H1 (cell line): Measurements from ENCODE around the gene TPPP2. TPM values are rescaled to one million over a fixed set of nuclear protein-coding genes. Genes with fewer than 3 reads are reported as not detected.

Source experiments
- ATF3 ChIP-seq: IDR thresholded peaks from 2 replicates; pipeline ENCODE4 v1.6.1; 2011; ENCODE audit warnings: low read depth, mild to moderate bottlenecking, low read length; ENCODE audit not compliant: insufficient read depth
- BRCA1 ChIP-seq: IDR thresholded peaks from 2 replicates; pipeline ENCODE4 v1.6.1; 2012; ENCODE audit warnings: low read depth, low read length, improper control_type of control experiment
- CEBPB ChIP-seq: IDR thresholded peaks from 2 replicates; pipeline ENCODE4 v1.6.1; 2012; ENCODE audit warnings: low read depth, low read length
- CHD1 ChIP-seq: IDR thresholded peaks from 2 replicates; pipeline ENCODE4 v1.6.1; 2012; ENCODE audit warnings: low read depth, low read length, improper control_type of control experiment
- CTBP2 ChIP-seq: IDR thresholded peaks from 2 replicates; pipeline ENCODE4 v1.7.0; 2011; ENCODE audit warnings: borderline replicate concordance, mild to moderate bottlenecking, moderate library complexity, mixed read lengths, low read length; ENCODE audit not compliant: insufficient read depth, insufficient read length
- CTCF ChIP-seq, 3 experiments: IDR thresholded peaks; 1 replicate in 2 of 3; 2 replicates in 1 of 3; pipeline versions ENCODE4 v1.5.1 to v1.6.1; 2011; ENCODE audit warnings: low read length in 3 of 3, mild to moderate bottlenecking in 3 of 3, inconsistent platforms in 2 of 3, low read depth in 1 of 3, moderate library complexity in 1 of 3; ENCODE audit not compliant: insufficient read depth in 1 of 3; ENCODE audit errors: control extremely low read depth in 1 of 3
- EP300 ChIP-seq, 2 experiments: IDR thresholded peaks; 1 replicate in 1 of 2; 2 replicates in 1 of 2; pipeline ENCODE4 v1.6.1; 2011 to 2012; ENCODE audit warnings: low read depth in 2 of 2, low read length in 2 of 2, mild to moderate bottlenecking in 2 of 2, borderline replicate concordance in 1 of 2, inconsistent platforms in 1 of 2, moderate library complexity in 1 of 2
- FOSL1 ChIP-seq: IDR thresholded peaks from 2 replicates; pipeline ENCODE4 v1.6.1; 2011; ENCODE audit warnings: mild to moderate bottlenecking, low read depth, low read length, moderate library complexity; ENCODE audit not compliant: insufficient read depth
- GTF2F1 ChIP-seq: IDR thresholded peaks from 2 replicates; pipeline ENCODE4 v1.6.1; 2012; ENCODE audit warnings: low read depth, low read length, improper control_type of control experiment, borderline replicate concordance
- HDAC6 ChIP-seq: IDR thresholded peaks from one replicate; pipeline ENCODE4 v1.7.1; 2012; ENCODE audit warnings: low read depth, mild to moderate bottlenecking, inconsistent platforms, low read length, moderate library complexity
- JUN ChIP-seq: IDR thresholded peaks from 2 replicates; pipeline ENCODE4 v1.6.1; 2011; ENCODE audit warnings: low read depth, mild to moderate bottlenecking, improper control_type of control experiment, low read length
- KDM1A ChIP-seq: fragments of 200-600, 300-600 bp; sonication (generic); IDR thresholded peaks from 2 replicates; pipeline ENCODE4 v1.7.1; 2016; ENCODE audit warnings: mild to moderate bottlenecking, low read length, borderline replicate concordance
- KDM4A ChIP-seq: IDR thresholded peaks from one replicate; pipeline ENCODE4 v1.7.1; 2012; ENCODE audit warnings: low read depth, mild to moderate bottlenecking, moderate library complexity, low read length, inconsistent platforms; ENCODE audit not compliant: severe bottlenecking
- MAFK ChIP-seq: IDR thresholded peaks from 2 replicates; pipeline ENCODE4 v1.6.1; 2012; ENCODE audit warnings: low read depth, mild to moderate bottlenecking, improper control_type of control experiment, low read length
- RBBP5 ChIP-seq: IDR thresholded peaks from 2 replicates; pipeline ENCODE4 v1.7.1; 2012; ENCODE audit warnings: low read depth, mild to moderate bottlenecking, inconsistent platforms, low read length, moderate library complexity, borderline replicate concordance
- RFX5 ChIP-seq: IDR thresholded peaks from 2 replicates; pipeline ENCODE4 v1.6.1; 2011; ENCODE audit warnings: low read depth, low read length, improper control_type of control experiment, borderline replicate concordance
- SP1 ChIP-seq: IDR thresholded peaks from 2 replicates; pipeline ENCODE4 v1.6.1; 2011; ENCODE audit warnings: low read depth, low read length
- SRF ChIP-seq: IDR thresholded peaks from 2 replicates; pipeline ENCODE4 v1.6.1; 2011; ENCODE audit warnings: mild to moderate bottlenecking, low read depth, low read length, moderate library complexity
- SUZ12 ChIP-seq: fragments of 200-600 bp; sonication (generic); IDR thresholded peaks from 2 replicates; pipeline ENCODE4 v1.6.1; 2012; ENCODE audit warnings: mild to moderate bottlenecking, inconsistent platforms, low read length, moderate library complexity, mixed read lengths
- TCF12 ChIP-seq: IDR thresholded peaks from 2 replicates; pipeline ENCODE4 v1.6.1; 2011; ENCODE audit warnings: low read depth, mild to moderate bottlenecking, low read length
- polyA plus RNA-seq, 7 experiments: library from polyadenylated mRNA; depleted of rRNA in 3 of 7; stranded (reverse) in 5 of 7; unstranded in 2 of 7; fragments of >200 nt in 5 of 7; fragments of 200-250 nt in 2 of 7; gene quantifications; 1 replicate in 5 of 7; 2 replicates in 1 of 7; 4 replicates in 1 of 7; pipeline versions ENCODE4 v1.2.1 to v1.2.3, GENCODE V29; 2011 to 2013; ENCODE audit warnings: missing spikeins in 2 of 7, mixed read lengths in 2 of 7
- total RNA-seq: library from RNA; stranded (reverse); fragmentation: NEBNext Ultra II Directional; extraction: Animal tissue kit (Norgen Biotek cat#: 25700); gene quantifications from 2 replicates; pipeline ENCODE4 v1.2.1, GENCODE V29; 2021

TPPP2 gene
- total and polyA plus RNA-seq, 2 of the 8 experiments (the other 6 are each of a cell fraction or from before 2014, with no cell fraction given), result not detected

DNA sequence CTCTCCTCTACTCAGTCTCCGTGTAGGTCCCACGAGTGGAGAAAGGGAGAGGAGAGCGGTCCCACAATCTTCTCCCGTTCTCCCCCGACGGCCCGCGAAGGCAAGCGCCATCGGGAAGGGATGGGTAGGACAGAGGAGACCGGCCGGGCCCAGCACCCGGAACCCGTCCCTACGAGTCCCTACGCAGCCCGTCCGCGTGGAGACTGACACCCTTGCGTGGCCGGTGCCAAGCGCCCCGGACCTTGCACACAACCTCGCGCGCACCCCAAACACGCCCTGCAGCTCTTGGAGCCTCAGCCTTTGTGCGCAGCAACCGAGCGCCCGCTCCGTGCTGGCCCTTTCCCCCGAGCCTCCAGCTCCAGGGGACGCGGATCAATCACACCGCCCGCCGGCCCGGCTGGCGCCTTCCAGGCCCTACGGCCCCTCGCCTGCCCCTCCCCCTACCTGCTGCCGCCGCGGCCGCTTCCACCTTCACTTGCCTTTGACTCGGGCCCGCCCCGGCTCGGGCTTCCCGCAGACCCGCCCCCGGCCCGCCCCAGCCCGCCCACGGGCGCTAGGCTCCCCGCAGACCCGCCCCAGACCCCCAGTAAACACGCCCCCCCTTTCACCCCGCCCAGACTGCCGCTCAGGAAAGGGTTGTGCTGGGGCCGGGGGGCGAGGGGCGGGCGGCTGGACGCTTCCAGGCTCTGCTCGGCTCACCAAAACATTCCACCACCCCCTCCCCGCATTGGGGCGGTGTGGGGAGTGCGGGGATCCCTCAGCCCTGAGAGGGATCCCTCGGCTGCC is 5.2 kb upstream of the TPPP2 start, which contains the start of gene NDRG2 (continued):
- TF ChIP-seq JUN (no peak), MAFK (no peak), EP300 (IDR thresholded peaks at IDR 0.05; ENCODE audit: borderline replicate concordance in 1 of 2, low read depth in 2 of 2, low read length in 2 of 2) (no peak), SRF (no peak), CEBPB (no peak), CTCF (IDR thresholded peaks at IDR 0.05; ENCODE audit: control extremely low read depth in 1 of 3, insufficient read depth in 1 of 3, low read depth in 1 of 3, low read length in 3 of 3) (no peak), KDM4A (peak; percentile 49), BRCA1 (no peak), HDAC6 (no peak), SUZ12 (0 out of 2 replicates have a peak, but pooled peaks have one; percentile 13), CHD1 (no peak), ATF3 (no peak), CTBP2 (peak; percentile 68), TCF12 (no peak), GTF2F1 (no peak), KDM1A (no peak), SP1 (no peak), RFX5 (no peak), RBBP5 (0 out of 2 replicates have a peak, but pooled peaks have one; percentile 6), FOSL1 (peak; percentile 16; the same call in 1 of the 2 replicates)
- TF ChIP-seq, all 59 proteins: peak for 9
